PC-9 (cell line): Measurements from ENCODE around the gene AP2S1.

Source experiments
- EZH2 ChIP-seq: fragments of 200-600 bp; sonication (generic); IDR thresholded peaks from 2 replicates; pipeline ENCODE4 v1.8.0; 2017; ENCODE audit warnings: antibody characterized with exemption, low read depth
- TF ChIP-seq, protein P1 (sequence below): fragments of 200-600 bp; sonication (generic); conservative IDR thresholded peaks from 2 replicates; pipeline ENCODE4 v1.6.1; 2017; ENCODE audit warnings: mixed run types, antibody characterized with exemption, mild to moderate bottlenecking, moderate library complexity

DNA sequence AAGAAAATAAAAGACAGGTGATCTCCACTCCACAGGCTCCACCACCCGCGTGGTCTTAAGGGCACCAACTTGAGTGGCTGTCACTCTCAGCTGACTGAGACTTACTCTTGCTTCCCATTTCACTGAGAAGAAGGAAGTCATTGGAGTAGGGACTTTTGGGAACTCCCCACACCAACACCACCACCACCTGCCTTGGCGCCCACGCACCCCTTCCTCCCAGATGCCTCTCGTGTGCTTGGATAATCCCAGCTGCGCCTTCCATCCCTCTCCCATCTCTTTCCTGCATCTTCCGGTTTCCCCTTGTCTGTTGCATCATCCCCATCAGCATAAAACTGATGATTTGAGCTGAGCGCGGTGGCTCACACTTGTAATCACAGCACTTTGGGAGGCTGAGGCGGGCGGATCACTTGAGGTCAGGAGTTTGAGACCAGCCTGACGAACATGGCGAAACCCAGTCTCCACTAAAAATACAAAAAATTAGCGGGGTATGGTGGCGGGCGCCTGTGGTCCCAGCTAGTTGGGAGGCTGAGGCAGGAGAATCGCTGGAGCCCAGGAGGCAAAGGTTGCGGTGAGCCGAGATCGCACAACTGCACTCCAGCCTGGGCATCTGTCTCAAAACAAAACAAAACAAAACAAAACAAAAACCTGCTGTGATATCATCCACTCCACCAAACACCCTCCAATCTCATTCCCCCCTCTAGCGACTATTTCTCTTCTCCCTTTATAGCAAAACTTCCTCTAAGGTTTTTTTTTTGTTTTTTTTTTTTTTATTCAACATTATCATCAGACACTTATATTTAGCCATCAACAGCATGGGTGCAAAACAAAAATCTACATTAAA, 25.5 kb downstream of the AP2S1 start:
- no peak for TF ChIP-seq EZH2
- TF ChIP-seq, protein P1, sequence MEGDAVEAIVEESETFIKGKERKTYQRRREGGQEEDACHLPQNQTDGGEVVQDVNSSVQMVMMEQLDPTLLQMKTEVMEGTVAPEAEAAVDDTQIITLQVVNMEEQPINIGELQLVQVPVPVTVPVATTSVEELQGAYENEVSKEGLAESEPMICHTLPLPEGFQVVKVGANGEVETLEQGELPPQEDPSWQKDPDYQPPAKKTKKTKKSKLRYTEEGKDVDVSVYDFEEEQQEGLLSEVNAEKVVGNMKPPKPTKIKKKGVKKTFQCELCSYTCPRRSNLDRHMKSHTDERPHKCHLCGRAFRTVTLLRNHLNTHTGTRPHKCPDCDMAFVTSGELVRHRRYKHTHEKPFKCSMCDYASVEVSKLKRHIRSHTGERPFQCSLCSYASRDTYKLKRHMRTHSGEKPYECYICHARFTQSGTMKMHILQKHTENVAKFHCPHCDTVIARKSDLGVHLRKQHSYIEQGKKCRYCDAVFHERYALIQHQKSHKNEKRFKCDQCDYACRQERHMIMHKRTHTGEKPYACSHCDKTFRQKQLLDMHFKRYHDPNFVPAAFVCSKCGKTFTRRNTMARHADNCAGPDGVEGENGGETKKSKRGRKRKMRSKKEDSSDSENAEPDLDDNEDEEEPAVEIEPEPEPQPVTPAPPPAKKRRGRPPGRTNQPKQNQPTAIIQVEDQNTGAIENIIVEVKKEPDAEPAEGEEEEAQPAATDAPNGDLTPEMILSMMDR: peak; percentile 31; the same call in 1 of the 2 replicates
